Transverse colon (tissue), 4 donors: Measurements from ENCODE around the gene UBTFL1. TPM values are rescaled to one million over a fixed set of nuclear protein-coding genes. Genes with fewer than 3 reads are reported as not detected.
"Not testable (repeated sequence)": the region's sequence is repeated elsewhere in the genome, so short reads cannot be mapped to it uniquely, and the experiment has no call there.

Experiments used
- DNase-seq: peaks from one replicate; pipeline ENCODE4 v3.0.0-alpha.2; 2019
- H3K27ac ChIP-seq, 4 donors: fragments of 200-600 bp; sonication (generic); 2 replicates each; pipeline ENCODE4 v1.5.1; 2016 to 2018; ENCODE audit warnings: inconsistent platforms in 4 of 4
- H3K27me3 ChIP-seq: fragments of 200-600 bp; sonication (generic); 2 replicates; pipeline ENCODE4 v1.5.1; 2017; ENCODE audit warnings: inconsistent platforms
- H3K36me3 ChIP-seq, 4 donors: fragments of 200-600 bp; sonication (generic); 2 replicates each; pipeline ENCODE4 v1.5.1; 2017 to 2019; ENCODE audit warnings: inconsistent platforms in 4 of 4
- H3K4me1 ChIP-seq, 4 donors: fragments of 200-600 bp; sonication (generic); 2 replicates each; pipeline ENCODE4 v1.5.1; 2017 to 2020; ENCODE audit warnings: inconsistent platforms in 4 of 4
- H3K4me3 ChIP-seq, 4 donors: fragments of 200-600 bp; sonication (generic); 1 replicate in 1 of 4; 2 replicates in 3 of 4; pipeline versions ENCODE4 v1.5.1 to v1.6.1; 2017 to 2019; ENCODE audit warnings: inconsistent platforms in 4 of 4
- H3K9me3 ChIP-seq, 2 donors: fragments of 200-600 bp; sonication (generic); 2 replicates each; pipeline ENCODE4 v1.5.1; 2017 to 2019; ENCODE audit warnings: inconsistent platforms in 2 of 2
- EP300 ChIP-seq: sonication (generic); formaldehyde crosslinking; IDR thresholded peaks from one replicate; pipeline ENCODE4 v1.6.1; 2017; ENCODE audit warnings: antibody characterized with exemption, low read depth
- POLR2A ChIP-seq: fragments of 450-650 bp; IDR thresholded peaks from one replicate; pipeline ENCODE4 v1.6.1; 2016; ENCODE audit warnings: antibody characterized with exemption, mild to moderate bottlenecking, moderate library complexity
- POLR2AphosphoS5 ChIP-seq, 3 donors: sonication (generic); formaldehyde crosslinking; IDR thresholded peaks; one replicate each; pipeline ENCODE4 v1.6.1; 2016; ENCODE audit warnings: antibody characterized with exemption in 3 of 3
- WGBS, 2 donors: methylation state at CpG; one replicate each; pipeline ENCODE4 v1.1.5; 2018; ENCODE audit warnings: low coverage in 1 of 2; 5-methylcytosine and 5-hydroxymethylcytosine counted together
- in situ Hi-C, 4 donors: fragments of 200-750 bp; cut with MboI; loops; one replicate each; pipeline versions ENCODE4 v1.15.0 to v1.15.1; 2017; ENCODE audit warnings: low sequenced_read_pairs in 3 of 4, low pct_ligation_motif_present in 1 of 4, low pct_unique_long_range_greater_than_20kb in 1 of 4
- intact Hi-C: fragments of 100-400 bp; cut with DNase I; formaldehyde crosslinking; loops from one replicate; pipeline ENCODE4 v1.15.1; 2023; ENCODE audit warnings: low total_unique reads
- total RNA-seq, 4 donors: library from RNA; depleted of rRNA; stranded (reverse); fragments of >200 nt; gene quantifications; one replicate each; pipeline ENCODE4 v1.1.0, GENCODE V29; 2016
- TF ChIP-seq, protein P1 (sequence below), 5 experiments: fragments of 200-600 bp in 3 of 5; fragments of 450-650 bp in 2 of 5; sonication (generic) in 3 of 5; IDR thresholded peaks; 1 replicate in 2 of 5; 2 replicates in 3 of 5; pipeline ENCODE4 v1.5.1; 2016 to 2017; ENCODE audit warnings: antibody characterized with exemption in 5 of 5, inconsistent platforms in 3 of 5, mild to moderate bottlenecking in 2 of 5, moderate library complexity in 1 of 5

Gene UBTFL1
- not detected for total RNA-seq

DNA sequence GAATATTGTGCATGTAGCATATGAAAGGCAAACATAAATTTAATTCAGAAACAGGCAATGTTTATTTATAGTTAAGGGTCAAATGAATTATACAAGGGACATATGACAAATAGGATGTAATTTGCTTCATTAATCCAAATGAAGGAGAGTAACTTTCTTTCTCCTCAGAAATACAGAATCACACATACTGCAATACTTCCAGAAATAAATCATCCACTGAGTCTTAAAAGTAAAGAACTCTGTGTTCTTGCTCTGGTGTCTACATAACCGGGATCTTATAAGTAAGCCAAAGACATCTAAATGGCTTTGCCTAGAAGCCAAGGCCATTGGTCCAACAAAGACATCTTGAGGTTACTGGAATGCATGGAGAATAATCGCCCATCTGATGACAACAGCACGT lies at the start of gene UBTFL1:
UBTFL1 (plus strand) TSS at position 301 of the 400 bp plus-strand sequence; CDS start at position 301, 0 bp downstream.
- in situ Hi-C loops, intact Hi-C loops, H3K4me1 ChIP-seq, DNase-seq, H3K9me3 ChIP-seq, H3K27ac ChIP-seq, H3K36me3 ChIP-seq, H3K27me3 ChIP-seq, H3K4me3 ChIP-seq: not testable (repeated sequence)
- WGBS, 2 donors = 57% methylated on average over 1 of the region's 3 CpGs; no CpG with 5 or more reads in 1 of the 2 donors

GRCh38 chr11:90051591-90052209 lies 34.0 kb upstream of the UBTFL1 start:
- H3K4me1 ChIP-seq, DNase-seq, H3K4me3 ChIP-seq, intact Hi-C loops, H3K36me3 ChIP-seq, H3K27me3 ChIP-seq, H3K9me3 ChIP-seq, in situ Hi-C loops, H3K27ac ChIP-seq: not testable (repeated sequence)
- whole genome bisulfite sequencing, 2 donors = 82% methylated on average over 11 of the region's 41 CpGs; no CpG with 5 or more reads in 1 of the 2 donors

DNA sequence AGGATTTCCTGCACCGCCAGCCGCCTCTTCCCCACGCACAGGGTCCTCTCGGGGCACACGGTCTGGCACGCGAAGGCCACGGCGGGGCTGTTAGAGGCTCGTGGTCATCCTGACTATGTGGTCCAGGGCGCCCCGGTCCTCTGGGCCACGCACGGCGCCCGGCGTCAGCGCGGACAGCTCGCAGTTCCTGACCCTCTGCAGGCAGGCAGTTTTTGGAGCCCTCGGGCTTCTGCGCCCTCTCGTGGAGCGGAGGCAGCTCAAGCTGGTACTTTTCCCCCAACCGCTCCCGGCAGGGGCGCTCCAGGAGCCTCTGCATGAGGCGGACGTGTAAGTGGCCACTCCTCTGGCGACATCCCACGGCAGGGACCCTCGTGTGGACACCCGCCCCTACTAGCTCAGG lies 33.4 kb upstream of the UBTFL1 start:
- H3K9me3 ChIP-seq, H3K4me3 ChIP-seq, H3K36me3 ChIP-seq, DNase-seq, in situ Hi-C loops, H3K27me3 ChIP-seq, H3K27ac ChIP-seq, H3K4me1 ChIP-seq, intact Hi-C loops: not testable (repeated sequence)
- 63% methylated on average over 7 of the region's 33 CpGs; no CpG with 5 or more reads in 1 of the 2 donors for WGBS, 2 donors

- H3K36me3 ChIP-seq, in situ Hi-C loops, DNase-seq, H3K4me1 ChIP-seq, intact Hi-C loops, H3K27ac ChIP-seq, H3K4me3 ChIP-seq, H3K27me3 ChIP-seq, H3K9me3 ChIP-seq: not testable (repeated sequence)
- 52 to 73% methylated on average over 4 to 15 of the region's 28 CpGs for WGBS, 2 donors
Observed at GRCh38 chr11:90053545-90053944, 32.2 kb upstream of the UBTFL1 start.

- in situ Hi-C loops, H3K4me1 ChIP-seq, intact Hi-C loops, H3K27me3 ChIP-seq, H3K9me3 ChIP-seq, H3K27ac ChIP-seq, H3K36me3 ChIP-seq, H3K4me3 ChIP-seq, DNase-seq: not testable (repeated sequence)
- WGBS, 2 donors = 27 to 38% methylated on average over 1 to 2 of the region's 2 CpGs
Observed at GRCh38 chr11:90088731-90089130, 3.0 kb downstream of the UBTFL1 start.

DNA sequence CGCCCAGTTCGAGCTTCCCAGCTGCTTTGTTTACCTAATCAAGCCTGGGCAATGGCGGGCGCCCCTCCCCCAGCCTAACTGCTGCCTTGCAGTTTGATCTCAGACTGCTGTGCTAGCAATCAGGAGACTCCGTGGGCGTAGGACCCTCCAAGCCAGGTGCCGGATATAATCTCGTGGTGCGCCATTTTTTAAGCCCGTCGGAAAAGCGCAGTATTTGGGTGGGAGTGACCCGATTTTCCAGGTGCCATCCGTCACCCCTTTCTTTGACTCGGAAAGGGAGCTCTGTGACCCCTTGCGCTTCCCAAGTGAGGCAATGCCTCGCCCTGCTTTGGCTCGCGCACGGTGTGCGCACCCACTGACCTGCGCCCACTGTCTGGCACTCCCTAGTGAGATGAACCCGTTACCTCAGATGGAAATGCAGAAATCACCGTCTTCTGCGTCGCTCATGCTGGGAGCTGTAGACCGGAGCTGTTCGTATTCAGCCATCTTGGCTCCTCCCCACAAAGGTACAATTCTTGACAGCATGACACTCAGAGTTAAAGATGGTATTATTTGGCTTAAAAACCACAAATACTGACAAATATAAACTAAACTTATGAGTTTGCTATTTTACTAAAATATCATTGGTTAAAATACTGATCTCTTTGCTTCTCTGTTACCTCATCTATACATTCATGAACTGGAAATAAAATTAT lies 9.6 kb downstream of the UBTFL1 start:
- intact Hi-C loops, H3K4me3 ChIP-seq, H3K36me3 ChIP-seq, H3K4me1 ChIP-seq, in situ Hi-C loops, H3K9me3 ChIP-seq, H3K27ac ChIP-seq, H3K27me3 ChIP-seq, DNase-seq: not testable (repeated sequence)
- WGBS, 2 donors = 92 to 95% methylated on average over 6 to 23 of the region's 28 CpGs

DNA sequence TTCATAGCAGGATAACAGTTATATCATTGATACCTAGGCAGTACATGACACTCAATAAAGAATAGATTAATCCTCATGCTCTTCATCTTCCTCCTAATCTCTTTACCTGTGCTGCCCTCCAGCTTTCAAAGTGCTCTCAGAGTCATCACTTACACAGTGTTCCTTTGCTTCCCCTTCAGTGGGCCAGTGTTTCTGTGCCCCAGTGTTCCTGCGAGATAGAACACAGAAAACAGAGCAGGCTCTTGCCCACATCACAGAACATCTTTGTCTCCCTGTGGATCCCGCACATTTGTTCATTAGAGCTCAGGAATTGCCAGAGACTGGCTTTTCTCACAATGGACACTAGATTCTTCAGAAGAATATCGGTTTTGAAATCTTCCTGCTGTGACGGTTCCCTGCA lies 12.5 kb downstream of the UBTFL1 start:
- H3K4me1 ChIP-seq, intact Hi-C loops: not testable (repeated sequence)

DNA sequence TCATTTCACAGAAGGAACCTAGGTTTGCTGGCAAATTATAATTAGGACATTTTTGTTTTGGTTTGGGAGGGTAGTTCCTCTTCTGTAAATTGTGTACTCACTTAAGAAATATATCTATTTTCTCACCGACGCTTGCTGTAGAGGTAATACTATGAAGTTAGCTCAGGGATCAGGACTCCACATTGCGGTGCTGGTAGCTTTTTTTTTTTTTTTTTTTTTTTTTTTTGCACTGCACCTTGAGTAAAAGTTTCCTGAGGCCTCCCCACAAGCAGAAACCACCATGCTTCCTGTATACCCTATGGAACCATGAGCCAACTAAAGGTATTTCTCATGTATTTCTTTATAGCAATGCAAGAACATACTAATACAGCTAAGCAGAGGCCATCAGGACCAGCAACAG lies 14.7 kb downstream of the UBTFL1 start:
- Histone ChIP-seq H3K9me3 (no peaks in the 10 kb centered on the region), H3K27ac (no peak overlapping the region), H3K4me1 (no peaks in the 10 kb centered on the region), H3K36me3 (no peaks in the 10 kb centered on the region), H3K27me3 (no peaks in the 10 kb centered on the region), H3K4me3 (no peak overlapping the region)
- intact Hi-C loops = no loop called here
- DNase-seq = no peak
- in situ Hi-C loops = no loop called here
- TF ChIP-seq POLR2AphosphoS5 (IDR thresholded peaks at IDR 0.05) (no peak), EP300 (no peak), POLR2A (no peak)
- TF ChIP-seq, protein P1, sequence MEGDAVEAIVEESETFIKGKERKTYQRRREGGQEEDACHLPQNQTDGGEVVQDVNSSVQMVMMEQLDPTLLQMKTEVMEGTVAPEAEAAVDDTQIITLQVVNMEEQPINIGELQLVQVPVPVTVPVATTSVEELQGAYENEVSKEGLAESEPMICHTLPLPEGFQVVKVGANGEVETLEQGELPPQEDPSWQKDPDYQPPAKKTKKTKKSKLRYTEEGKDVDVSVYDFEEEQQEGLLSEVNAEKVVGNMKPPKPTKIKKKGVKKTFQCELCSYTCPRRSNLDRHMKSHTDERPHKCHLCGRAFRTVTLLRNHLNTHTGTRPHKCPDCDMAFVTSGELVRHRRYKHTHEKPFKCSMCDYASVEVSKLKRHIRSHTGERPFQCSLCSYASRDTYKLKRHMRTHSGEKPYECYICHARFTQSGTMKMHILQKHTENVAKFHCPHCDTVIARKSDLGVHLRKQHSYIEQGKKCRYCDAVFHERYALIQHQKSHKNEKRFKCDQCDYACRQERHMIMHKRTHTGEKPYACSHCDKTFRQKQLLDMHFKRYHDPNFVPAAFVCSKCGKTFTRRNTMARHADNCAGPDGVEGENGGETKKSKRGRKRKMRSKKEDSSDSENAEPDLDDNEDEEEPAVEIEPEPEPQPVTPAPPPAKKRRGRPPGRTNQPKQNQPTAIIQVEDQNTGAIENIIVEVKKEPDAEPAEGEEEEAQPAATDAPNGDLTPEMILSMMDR (IDR thresholded peaks at IDR 0.05) = no peak
- WGBS, 2 donors = 73 to 86% methylated on average over 3 of the region's 3 CpGs

More for the DNA sequence above, 12.5 kb downstream of the UBTFL1 start:
- H3K27ac ChIP-seq, H3K36me3 ChIP-seq, DNase-seq, H3K4me3 ChIP-seq, H3K9me3 ChIP-seq, H3K27me3 ChIP-seq, in situ Hi-C loops: not testable (repeated sequence)
- WGBS, 2 donors = 77 to 83% methylated on average over 2 to 4 of the region's 4 CpGs
